GM21737 (cell line): ENCODE data around the gene ADGRB3.
"Not testable (repeated sequence)": the region's sequence is repeated elsewhere in the genome, so short reads cannot be mapped to it uniquely, and the experiment has no call there.

Source experiments
- ATAC-seq: cut with Tn5 transposase; IDR thresholded peaks from one replicate; pipeline ENCODE4 v1.9.1; 2021; ENCODE audit warnings: mild to moderate bottlenecking, moderate library complexity; ENCODE audit not compliant: unreplicated experiment

Gene ADGRB3

GRCh38 chr6:68738039-68738438, 103.0 kb downstream of the ADGRB3 start:
- no peak for ATAC-seq

- ATAC-seq = peak; percentile 66
These were observed 105.9 kb downstream of the ADGRB3 start for GRCh38 chr6:68740828-68741500.

DNA sequence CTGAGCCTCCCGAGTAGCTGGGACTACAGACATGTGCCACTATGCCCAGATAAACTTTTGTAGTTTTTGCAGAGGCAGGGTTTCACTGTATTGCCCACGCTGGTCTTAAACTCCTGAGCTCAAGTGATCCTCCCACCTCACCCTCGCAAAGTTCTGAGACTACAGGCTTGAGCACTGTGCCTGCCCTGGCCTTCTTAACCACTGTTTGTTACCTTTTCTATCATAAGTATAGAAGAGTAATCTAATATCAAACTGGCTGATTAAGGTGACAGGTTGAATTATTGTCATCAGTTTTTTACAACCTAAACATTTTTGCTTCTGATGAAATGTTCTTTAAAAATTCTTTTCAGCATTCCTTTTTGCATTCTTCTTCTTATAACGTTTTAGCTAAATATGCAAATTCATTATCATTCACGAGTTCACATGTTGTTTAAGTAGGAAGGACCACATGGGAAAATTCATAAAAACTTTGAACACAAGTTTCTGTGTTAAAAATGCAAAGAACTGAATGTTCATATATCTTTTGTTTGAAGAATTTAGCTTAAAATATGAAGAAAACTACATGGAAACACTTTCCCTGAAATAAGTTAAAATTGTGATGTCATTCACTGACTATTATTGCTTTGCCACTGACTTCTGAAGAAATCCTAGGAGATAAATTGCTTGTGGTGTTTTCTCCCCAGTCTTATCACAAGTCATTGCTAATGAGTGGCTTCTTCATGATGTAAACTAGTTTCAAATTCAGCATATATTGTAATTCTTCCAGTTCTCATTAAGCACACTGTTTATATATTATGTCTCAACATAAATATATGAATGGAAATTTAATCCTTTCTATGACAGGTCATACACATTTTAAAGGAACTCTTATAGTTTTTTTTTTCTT, 106.7 kb downstream of the ADGRB3 start:
- no peak for ATAC-seq

- ATAC-seq = no peak
These were observed 108.0 kb downstream of the ADGRB3 start for GRCh38 chr6:68743099-68743498.

DNA sequence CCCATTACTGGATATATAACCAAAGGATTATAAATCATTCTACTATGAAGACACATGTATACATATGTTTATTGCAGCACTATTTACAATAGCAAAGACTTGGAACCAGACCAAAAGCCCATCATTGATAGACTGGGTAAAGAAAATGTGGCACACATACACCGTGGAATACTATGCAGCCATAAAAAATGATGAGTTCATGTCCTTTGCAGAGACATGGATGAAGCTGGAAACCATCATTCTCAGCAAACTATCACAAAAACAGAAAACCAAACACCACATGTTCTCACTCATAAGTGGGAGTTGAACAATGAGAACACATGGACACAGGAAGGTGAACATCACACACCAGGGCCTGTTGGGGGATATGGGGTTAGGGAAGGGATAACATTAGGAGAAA, 109.3 kb downstream of the ADGRB3 start:
- ATAC-seq = not testable (repeated sequence)

GRCh38 chr6:68746376-68746775, 111.3 kb downstream of the ADGRB3 start:
- no peak for ATAC-seq

DNA sequence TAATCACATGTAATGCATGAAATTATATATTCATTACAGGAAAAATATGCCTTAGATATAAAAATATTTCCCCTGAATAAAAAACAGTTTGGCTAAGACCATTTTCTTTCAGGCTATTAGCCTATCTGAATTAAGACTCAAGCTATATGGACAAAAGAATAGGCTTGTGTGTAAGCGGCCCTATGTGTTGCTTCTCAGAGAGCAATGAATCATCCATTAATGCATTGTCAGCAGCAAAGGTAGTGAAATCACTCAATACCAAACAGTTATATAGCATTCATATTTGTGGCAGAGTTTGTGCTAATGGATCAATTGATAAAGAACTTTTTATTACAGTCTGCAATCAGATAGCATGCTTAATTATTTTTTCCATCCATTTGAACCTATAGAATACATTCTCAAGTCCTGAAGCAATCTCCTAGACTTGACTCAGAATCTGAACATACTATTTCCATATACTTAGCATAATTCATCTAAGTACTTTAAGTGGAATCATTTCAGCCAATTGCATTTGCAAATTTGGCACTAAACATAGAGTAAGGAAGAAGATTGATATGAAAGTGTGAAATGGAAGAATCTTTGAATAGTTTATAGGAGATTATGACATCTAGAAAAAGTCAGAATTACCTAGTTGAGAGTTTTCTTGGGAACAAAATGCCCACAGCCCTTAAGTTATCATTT, 112.2 kb downstream of the ADGRB3 start:
- no peak for ATAC-seq

DNA sequence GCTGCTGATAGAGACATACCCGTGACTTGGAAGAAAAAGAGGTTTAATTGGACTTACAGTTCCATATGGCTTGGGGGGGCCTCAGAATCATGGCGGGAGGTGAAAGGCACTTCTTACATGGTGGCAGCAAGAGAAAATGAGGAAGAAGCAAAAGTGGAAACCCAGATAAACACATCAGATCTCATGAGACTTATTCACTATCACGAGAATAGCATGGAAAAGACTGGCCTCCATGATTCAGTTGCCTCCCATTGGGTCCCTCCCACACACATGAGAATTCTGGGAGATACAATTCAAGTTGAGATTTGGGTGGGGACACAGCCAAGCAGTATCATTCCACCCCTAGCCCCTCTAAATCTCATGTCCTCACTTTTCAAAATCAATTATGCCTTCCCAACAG, 112.8 kb downstream of the ADGRB3 start:
- ATAC-seq = not testable (repeated sequence)

- no peak for ATAC-seq
These were observed 119.7 kb downstream of the ADGRB3 start for GRCh38 chr6:68754681-68755213.

GRCh38 chr6:68756454-68757375, 121.6 kb downstream of the ADGRB3 start:
- no peak for ATAC-seq

DNA sequence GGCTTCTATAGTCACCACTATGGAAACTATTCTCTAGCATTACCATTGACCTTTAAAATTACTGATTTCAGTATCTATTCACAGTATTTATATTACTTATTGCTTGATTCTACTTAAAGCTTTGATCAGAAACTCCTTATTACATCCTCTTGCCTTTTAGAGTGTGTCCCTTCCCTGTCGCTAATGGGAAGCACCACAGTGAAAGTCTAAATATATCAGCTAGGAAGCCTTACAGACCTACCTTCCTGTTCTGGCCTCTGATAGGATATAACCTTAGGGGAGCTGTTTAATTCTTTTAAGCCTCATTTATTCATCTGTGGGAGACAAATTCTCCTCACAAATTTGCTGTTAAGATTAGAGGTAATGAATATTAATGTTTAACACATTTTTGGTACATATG, 122.7 kb downstream of the ADGRB3 start:
- ATAC-seq = no peak

DNA sequence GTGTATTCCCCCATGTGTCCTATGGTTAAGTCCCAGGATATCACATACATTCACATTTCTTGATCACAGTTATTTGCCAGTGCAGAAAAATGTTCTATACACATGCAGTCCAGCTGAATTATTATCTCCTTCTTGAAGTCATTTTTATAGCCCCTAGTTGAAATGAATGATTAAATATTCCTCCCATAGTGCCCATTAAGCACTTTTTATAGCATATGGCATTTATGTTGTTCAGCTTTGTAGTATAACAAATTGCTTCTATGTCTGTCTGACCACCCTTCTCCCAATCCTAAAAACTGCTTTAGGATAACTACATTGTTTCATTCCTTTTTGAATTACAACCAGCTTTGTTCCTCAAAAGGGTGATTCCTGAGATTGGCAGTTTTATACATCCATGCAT, 123.5 kb downstream of the ADGRB3 start:
- ATAC-seq = no peak

- no peak for ATAC-seq
These were observed 125.4 kb downstream of the ADGRB3 start for GRCh38 chr6:68760485-68760884.

DNA sequence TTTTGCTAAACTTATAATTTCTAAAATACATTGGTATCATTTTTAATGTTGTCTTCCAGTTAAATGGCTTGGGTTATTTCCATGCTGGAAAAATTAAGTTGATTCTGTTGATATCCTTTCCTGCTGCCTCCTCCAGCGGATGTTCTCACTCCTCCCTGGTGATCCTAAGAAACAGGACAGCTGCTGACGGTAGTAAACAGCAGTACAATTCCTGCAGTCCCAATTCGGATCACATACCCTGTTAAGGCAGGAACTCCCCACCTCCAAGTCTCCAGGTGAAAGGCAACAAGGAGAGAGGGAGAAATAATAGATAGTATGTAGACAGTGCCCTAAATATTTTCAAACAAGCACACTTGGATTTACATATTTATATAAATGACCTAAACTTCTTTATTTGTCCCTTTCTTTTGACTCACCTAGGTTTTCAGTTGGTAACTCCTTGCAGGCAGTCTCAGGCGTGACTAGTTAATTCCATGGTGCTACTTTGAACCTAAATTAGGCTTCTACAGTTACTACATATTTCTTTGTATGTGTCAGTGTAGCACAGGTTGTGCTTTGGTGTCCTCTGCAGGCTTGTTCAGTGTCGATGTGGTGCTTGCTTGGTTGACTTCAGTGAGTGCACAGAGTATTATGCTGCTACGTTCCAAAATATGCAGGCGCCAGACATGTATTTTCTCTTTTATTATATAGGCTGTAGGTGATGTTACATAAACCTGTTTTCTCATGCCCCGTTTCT, 126.0 kb downstream of the ADGRB3 start:
- no peak for ATAC-seq

GRCh38 chr6:68761985-68762384, 126.9 kb downstream of the ADGRB3 start:
- ATAC-seq = no peak

DNA sequence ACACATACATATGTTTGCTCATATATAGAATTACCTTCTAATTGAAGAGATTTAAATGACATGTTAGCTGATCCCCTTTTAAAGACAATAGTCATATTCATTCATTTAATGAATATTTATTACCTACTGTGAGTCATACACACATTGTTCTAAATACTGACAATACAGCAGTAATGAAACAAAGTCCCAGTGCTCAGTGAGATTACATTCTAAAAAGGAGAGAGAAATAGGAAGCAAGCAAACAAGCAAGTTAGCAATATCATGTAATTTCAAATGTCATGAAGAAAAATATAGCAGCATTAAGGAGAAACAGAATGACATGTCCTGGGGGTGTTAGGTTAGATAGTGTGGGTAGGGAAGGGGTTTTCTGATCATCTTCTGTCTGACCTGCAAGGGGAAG, 136.3 kb downstream of the ADGRB3 start:
- no peak for ATAC-seq

- ATAC-seq = no peak
These were observed 139.8 kb downstream of the ADGRB3 start for GRCh38 chr6:68774843-68775242.

DNA sequence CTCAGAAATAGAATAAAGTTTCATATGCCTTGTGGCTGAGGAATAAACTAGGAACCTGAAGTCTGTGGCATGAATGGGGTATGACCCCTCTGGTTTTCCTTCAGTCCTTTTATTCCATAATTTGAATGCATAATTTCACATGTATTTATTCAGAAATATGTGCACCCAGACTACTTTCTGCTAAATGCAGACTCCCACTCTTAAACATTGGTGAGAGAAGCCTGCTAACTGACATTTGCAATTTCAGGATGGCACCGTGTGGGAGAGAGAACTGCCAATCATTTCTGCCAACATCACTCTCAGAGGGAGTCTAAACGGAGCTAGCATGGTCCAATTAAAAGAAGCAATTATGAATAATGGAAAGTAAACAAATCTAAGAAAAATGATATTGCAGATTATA, 141.3 kb downstream of the ADGRB3 start:
- ATAC-seq = no peak

DNA sequence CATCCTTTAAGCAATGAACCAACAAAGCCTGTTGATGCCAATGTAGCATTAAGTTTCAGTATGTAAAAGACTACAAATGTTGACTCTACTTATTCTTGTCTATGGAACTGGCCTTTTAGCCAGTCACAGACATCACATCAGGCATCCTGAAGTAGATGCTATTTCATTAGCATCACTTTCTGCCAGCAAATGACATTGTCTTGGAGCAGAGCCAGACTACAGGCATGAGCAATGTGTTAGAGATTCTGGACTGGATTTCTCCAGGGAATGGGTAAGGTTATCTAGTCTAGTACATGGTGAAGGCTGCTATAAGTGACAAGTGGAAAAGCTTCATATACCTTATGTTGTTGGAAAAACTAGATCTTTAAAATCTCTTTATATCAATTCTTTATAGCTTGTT, 142.9 kb downstream of the ADGRB3 start:
- ATAC-seq = no peak
